A673 (cell line): ENCODE results near the gene SPAG9.

Source experiments
- EZH2 ChIP-seq: fragments of 200-600 bp; sonication (generic); IDR thresholded peaks from 2 replicates; pipeline ENCODE4 v1.6.1; 2017; ENCODE audit warnings: borderline replicate concordance, low read depth, mild to moderate bottlenecking, mixed read lengths, antibody characterized with exemption, low read length; ENCODE audit not compliant: poor library complexity, severe bottlenecking
- TF ChIP-seq, protein P1 (sequence below): fragments of 300-800, 200-600 bp; sonication (generic); conservative IDR thresholded peaks from 2 replicates; pipeline ENCODE4 v1.5.1; 2017; ENCODE audit warnings: low read depth, mild to moderate bottlenecking, antibody characterized with exemption, low read length, moderate library complexity, mixed read lengths

DNA sequence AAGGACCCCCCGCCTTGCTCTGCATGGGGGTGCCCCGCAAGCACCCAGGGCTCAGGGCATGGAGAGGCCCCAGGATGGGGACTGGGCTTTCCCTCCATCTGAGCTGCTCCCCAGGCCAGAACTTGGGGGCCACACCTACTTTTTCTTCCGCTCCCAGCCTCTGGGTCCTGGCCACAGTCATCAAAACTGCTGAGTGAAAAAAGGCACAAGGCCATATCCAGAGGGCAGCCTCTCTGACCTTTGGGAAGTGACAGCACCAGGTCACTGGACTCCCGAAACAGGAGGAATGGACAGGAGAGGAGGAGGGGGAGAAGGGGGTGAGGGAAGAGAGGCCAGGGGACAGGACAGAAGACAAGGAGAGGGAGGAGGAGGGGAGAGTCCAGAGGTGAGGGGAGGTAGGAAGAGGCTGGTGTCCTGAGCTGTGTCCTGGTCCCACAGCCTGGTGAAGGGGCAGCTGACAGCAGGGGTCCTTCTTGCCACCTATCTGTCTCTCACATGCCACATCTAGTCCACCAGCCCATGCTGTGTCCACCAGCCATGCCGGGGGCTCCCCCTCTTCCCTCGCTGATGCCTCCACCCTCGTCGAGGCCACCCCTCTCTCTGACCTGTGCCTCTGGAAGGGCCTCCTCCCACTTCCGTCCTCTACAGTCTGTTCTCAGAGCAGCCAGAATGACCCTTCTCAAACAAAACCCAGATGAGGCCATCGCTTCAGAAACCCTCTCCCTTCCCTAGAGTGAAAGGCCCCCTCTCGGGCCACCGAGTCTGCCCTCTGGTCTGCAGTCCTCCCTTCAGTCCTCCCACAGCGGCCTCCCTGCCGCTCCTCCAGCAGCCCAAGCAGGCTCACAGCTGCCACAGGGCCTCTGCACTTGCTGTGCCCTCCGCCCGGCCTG is 180.6 kb downstream of the SPAG9 start:
- no peak for TF ChIP-seq EZH2
- TF ChIP-seq, protein P1, sequence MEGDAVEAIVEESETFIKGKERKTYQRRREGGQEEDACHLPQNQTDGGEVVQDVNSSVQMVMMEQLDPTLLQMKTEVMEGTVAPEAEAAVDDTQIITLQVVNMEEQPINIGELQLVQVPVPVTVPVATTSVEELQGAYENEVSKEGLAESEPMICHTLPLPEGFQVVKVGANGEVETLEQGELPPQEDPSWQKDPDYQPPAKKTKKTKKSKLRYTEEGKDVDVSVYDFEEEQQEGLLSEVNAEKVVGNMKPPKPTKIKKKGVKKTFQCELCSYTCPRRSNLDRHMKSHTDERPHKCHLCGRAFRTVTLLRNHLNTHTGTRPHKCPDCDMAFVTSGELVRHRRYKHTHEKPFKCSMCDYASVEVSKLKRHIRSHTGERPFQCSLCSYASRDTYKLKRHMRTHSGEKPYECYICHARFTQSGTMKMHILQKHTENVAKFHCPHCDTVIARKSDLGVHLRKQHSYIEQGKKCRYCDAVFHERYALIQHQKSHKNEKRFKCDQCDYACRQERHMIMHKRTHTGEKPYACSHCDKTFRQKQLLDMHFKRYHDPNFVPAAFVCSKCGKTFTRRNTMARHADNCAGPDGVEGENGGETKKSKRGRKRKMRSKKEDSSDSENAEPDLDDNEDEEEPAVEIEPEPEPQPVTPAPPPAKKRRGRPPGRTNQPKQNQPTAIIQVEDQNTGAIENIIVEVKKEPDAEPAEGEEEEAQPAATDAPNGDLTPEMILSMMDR: no peak
